ENCODE results near the gene TRIM2.

The TRIM2 gene

GRCh38 chr4:153291562-153291961 is 87.3 kb downstream of the TRIM2 start:
- 89 to 100% methylated on average over 2 of the region's 2 CpGs for WGBS, 2 experiments
- Histone ChIP-seq H3K27ac (ENCODE audit: insufficient read depth, low read depth, low read length, poor library complexity, severe bottlenecking) (no peak overlapping the region), H3K9me3 (ENCODE audit: control insufficient read depth, low read length) (no peaks in the 10 kb centered on the region), H3K36me3 (ENCODE audit: control insufficient read depth, insufficient read depth, low read length) (peaks cover 38% of the 10 kb centered on the region), H3K4me3 (ENCODE audit: insufficient read depth, low read depth, low read length) (no peak overlapping the region), H3K4me1 (ENCODE audit: control insufficient read depth, insufficient read depth, low read length) (peaks cover 6% of the 10 kb centered on the region), H3K27me3 (ENCODE audit: control insufficient read depth, insufficient read depth, low read length, poor library complexity, severe bottlenecking) (no peaks in the 10 kb centered on the region)

DNA sequence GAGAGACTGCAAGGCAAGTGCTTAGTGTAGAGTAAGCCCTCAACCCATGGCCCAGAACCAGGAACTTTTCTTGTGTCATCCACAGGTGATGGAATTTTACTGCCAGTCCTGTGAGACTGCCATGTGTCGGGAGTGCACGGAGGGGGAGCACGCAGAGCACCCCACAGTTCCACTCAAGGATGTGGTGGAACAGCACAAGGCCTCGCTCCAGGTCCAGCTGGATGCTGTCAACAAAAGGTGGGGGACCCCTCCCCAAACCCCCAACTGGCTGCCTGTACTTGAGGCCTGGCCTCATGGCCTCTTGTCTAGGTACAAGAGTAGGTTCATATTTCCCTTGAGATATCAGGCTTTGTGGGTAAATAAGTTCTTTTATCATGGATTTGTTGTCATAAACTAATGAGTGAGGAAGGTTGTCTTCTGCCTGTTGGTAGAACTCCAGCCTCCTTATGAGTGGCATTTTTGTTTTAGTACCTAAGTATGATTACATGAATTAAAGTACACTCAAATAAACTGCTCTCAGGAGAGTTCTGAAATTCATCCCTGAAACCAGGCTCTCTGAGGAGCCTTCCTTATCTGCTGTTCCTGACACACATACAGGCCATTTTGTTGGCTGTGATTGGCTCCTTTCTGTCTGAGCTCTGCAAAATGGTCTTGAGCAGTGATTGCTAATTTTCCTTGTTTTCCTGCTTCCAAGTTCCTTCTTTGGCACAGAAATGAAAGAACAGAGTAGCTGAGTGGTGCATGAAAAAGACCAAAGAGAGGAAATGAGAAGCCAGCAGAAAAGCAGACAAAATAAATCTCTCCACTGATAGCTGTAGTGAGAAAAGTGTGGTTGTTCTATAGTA is 88.9 kb downstream of the TRIM2 start:
- WGBS, 2 experiments = 96 to 97% methylated on average over 4 of the region's 4 CpGs
- no peak overlapping the region for H3K27ac ChIP-seq (ENCODE audit: insufficient read depth, low read depth, low read length, poor library complexity, severe bottlenecking)
- no peak overlapping the region for H3K4me3 ChIP-seq (ENCODE audit: insufficient read depth, low read depth, low read length)
- peaks cover 7% of the 10 kb centered on the region for H3K4me1 ChIP-seq (ENCODE audit: control insufficient read depth, insufficient read depth, low read length)
- no peaks in the 10 kb centered on the region for H3K27me3 ChIP-seq (ENCODE audit: control insufficient read depth, insufficient read depth, low read length, poor library complexity, severe bottlenecking)
- H3K36me3 ChIP-seq (ENCODE audit: control insufficient read depth, insufficient read depth, low read length) = peaks cover 41% of the 10 kb centered on the region
- H3K9me3 ChIP-seq (ENCODE audit: control insufficient read depth, low read length) = no peaks in the 10 kb centered on the region

- H3K9me3 ChIP-seq (ENCODE audit: control insufficient read depth, low read length) = no peaks in the 10 kb centered on the region
- peaks cover 47% of the 10 kb centered on the region for H3K36me3 ChIP-seq (ENCODE audit: control insufficient read depth, insufficient read depth, low read length)
- peaks cover 7% of the 10 kb centered on the region for H3K4me1 ChIP-seq (ENCODE audit: control insufficient read depth, insufficient read depth, low read length)
- WGBS, 2 experiments = 93 to 96% methylated on average over 5 of the region's 5 CpGs
- no peak overlapping the region for H3K27ac ChIP-seq (ENCODE audit: insufficient read depth, low read depth, low read length, poor library complexity, severe bottlenecking)
- H3K27me3 ChIP-seq (ENCODE audit: control insufficient read depth, insufficient read depth, low read length, poor library complexity, severe bottlenecking) = no peaks in the 10 kb centered on the region
- H3K4me3 ChIP-seq (ENCODE audit: insufficient read depth, low read depth, low read length) = no peak overlapping the region
Measured at GRCh38 chr4:153293742-153294057, 89.5 kb downstream of the TRIM2 start.

GRCh38 chr4:153294631-153295030 is 90.4 kb downstream of the TRIM2 start:
- no peak overlapping the region for H3K27ac ChIP-seq (ENCODE audit: insufficient read depth, low read depth, low read length, poor library complexity, severe bottlenecking)
- peaks cover 56% of the 10 kb centered on the region for H3K36me3 ChIP-seq (ENCODE audit: control insufficient read depth, insufficient read depth, low read length)

DNA sequence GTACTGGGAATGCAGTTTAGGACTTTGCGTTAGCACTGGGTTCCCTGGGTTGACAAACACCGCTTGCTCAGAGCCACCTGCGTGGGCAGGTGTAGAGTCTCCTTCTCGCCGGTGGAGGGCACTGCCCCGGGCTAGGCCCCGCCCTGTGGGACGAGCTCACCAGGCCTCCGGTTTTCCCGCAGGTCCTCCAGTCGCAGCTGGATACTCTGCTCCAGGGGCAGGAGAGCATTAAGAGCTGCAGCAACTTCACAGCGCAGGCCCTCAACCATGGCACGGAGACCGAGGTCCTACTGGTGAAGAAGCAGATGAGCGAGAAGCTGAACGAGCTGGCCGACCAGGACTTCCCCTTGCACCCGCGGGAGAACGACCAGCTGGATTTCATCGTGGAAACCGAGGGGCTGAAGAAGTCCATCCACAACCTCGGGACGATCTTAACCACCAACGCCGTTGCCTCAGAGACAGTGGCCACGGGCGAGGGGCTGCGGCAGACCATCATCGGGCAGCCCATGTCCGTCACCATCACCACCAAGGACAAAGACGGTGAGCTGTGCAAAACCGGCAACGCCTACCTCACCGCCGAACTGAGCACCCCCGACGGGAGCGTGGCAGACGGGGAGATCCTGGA is 91.0 kb downstream of the TRIM2 start:
- no peak overlapping the region for H3K4me3 ChIP-seq (ENCODE audit: insufficient read depth, low read depth, low read length)
- WGBS, 2 experiments = 94% methylated on average over 40 of the region's 40 CpGs
- no peaks in the 10 kb centered on the region for H3K27me3 ChIP-seq (ENCODE audit: control insufficient read depth, insufficient read depth, low read length, poor library complexity, severe bottlenecking)
- no peak overlapping the region for H3K27ac ChIP-seq (ENCODE audit: insufficient read depth, low read depth, low read length, poor library complexity, severe bottlenecking)
- peaks cover 62% of the 10 kb centered on the region for H3K36me3 ChIP-seq (ENCODE audit: control insufficient read depth, insufficient read depth, low read length)
- peaks cover 7% of the 10 kb centered on the region for H3K4me1 ChIP-seq (ENCODE audit: control insufficient read depth, insufficient read depth, low read length)
- H3K9me3 ChIP-seq (ENCODE audit: control insufficient read depth, low read length) = peaks cover 5% of the 10 kb centered on the region

More at GRCh38 chr4:153294631-153295030, 90.4 kb downstream of the TRIM2 start:
- no peaks in the 10 kb centered on the region for H3K27me3 ChIP-seq (ENCODE audit: control insufficient read depth, insufficient read depth, low read length, poor library complexity, severe bottlenecking)
- 100% methylated on average over 1 of the region's 1 CpG; no CpG with 5 or more reads in 1 of the 2 experiments for WGBS, 2 experiments
- peaks cover 7% of the 10 kb centered on the region for H3K4me1 ChIP-seq (ENCODE audit: control insufficient read depth, insufficient read depth, low read length)
- H3K4me3 ChIP-seq (ENCODE audit: insufficient read depth, low read depth, low read length) = no peak overlapping the region
- peaks cover 2% of the 10 kb centered on the region for H3K9me3 ChIP-seq (ENCODE audit: control insufficient read depth, low read length)

DNA sequence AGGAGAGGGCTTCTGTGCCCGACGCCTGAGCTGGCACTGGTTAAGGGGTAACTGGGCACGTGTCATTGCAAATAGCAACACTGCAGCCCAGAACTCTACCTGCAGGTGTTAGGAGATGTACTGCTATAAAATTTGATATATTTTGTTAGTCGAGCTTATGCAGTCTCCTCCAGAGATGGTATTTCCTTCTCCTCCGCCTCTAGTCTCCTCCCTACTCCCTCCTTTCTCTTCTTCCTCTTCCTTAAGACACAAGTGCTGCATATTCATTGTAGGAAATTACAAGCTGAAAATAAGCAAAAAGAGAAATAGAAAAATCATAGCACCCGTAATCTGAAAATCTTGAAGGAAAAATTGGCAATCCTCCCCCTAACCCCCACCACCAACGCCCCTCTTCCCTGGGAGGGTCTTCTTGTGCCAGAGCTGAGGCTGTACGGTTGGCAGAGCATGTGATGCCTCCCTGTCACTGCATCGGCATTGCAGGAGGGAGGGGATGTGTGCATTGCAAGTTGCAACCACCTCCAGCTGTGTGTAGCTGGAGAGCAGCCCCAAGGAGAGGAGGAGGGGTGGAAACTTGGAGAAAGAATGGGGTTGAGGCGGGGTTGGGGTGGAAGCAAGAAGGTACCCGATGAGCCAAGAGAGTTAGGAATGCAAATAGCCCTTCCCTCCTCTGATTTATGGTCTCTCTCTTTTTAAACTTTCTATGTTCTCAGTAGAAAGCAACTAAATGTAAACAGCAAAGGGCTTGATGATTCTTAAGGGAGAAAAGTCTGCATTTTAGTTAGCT is 92.0 kb downstream of the TRIM2 start:
- peaks cover 7% of the 10 kb centered on the region for H3K4me1 ChIP-seq (ENCODE audit: control insufficient read depth, insufficient read depth, low read length)
- 77 to 82% methylated on average over 9 to 11 of the region's 11 CpGs for WGBS, 2 experiments
- H3K4me3 ChIP-seq (ENCODE audit: insufficient read depth, low read depth, low read length) = no peak overlapping the region
- H3K9me3 ChIP-seq (ENCODE audit: control insufficient read depth, low read length) = peaks cover 5% of the 10 kb centered on the region
- peaks cover 64% of the 10 kb centered on the region for H3K36me3 ChIP-seq (ENCODE audit: control insufficient read depth, insufficient read depth, low read length)
- no peaks in the 10 kb centered on the region for H3K27me3 ChIP-seq (ENCODE audit: control insufficient read depth, insufficient read depth, low read length, poor library complexity, severe bottlenecking)
- no peak overlapping the region for H3K27ac ChIP-seq (ENCODE audit: insufficient read depth, low read depth, low read length, poor library complexity, severe bottlenecking)

- Histone ChIP-seq H3K9me3 (ENCODE audit: control insufficient read depth, low read length) (peaks cover 5% of the 10 kb centered on the region), H3K27me3 (ENCODE audit: control insufficient read depth, insufficient read depth, low read length, poor library complexity, severe bottlenecking) (no peaks in the 10 kb centered on the region), H3K36me3 (ENCODE audit: control insufficient read depth, insufficient read depth, low read length) (peaks cover 66% of the 10 kb centered on the region), H3K4me3 (ENCODE audit: insufficient read depth, low read depth, low read length) (no peak overlapping the region), H3K4me1 (ENCODE audit: control insufficient read depth, insufficient read depth, low read length) (peaks cover 7% of the 10 kb centered on the region), H3K27ac (ENCODE audit: insufficient read depth, low read depth, low read length, poor library complexity, severe bottlenecking) (no peak overlapping the region)
- 95 to 98% methylated on average over 8 of the region's 8 CpGs for WGBS, 2 experiments
Measured at GRCh38 chr4:153297116-153297515, 92.9 kb downstream of the TRIM2 start.

DNA sequence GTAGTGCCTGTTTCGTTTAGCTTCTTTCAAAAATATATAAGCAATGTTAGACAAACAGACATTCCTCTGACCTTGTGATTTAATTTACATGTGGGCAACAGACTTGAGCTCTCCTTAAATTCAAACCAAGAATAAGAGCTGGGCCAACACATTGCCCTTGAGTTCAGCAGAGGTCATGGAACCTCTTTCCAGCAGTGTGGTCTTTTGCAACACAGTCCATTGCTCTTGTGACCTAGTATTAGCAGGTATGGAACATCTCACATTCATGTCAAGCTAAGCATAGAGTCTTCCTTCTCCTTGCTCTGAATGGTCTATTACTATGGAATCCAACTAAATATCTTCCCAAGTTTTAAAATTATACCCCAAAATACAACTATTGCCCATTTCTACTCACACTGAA is 106.5 kb downstream of the TRIM2 start:
- Histone ChIP-seq H3K4me3 (ENCODE audit: insufficient read depth, low read depth, low read length) (no peak overlapping the region), H3K27ac (ENCODE audit: insufficient read depth, low read depth, low read length, poor library complexity, severe bottlenecking) (no peak overlapping the region), H3K36me3 (ENCODE audit: control insufficient read depth, insufficient read depth, low read length) (peaks cover 8% of the 10 kb centered on the region), H3K9me3 (ENCODE audit: control insufficient read depth, low read length) (no peaks in the 10 kb centered on the region), H3K27me3 (ENCODE audit: control insufficient read depth, insufficient read depth, low read length, poor library complexity, severe bottlenecking) (no peaks in the 10 kb centered on the region), H3K4me1 (ENCODE audit: control insufficient read depth, insufficient read depth, low read length) (no peaks in the 10 kb centered on the region)
- 94 to 100% methylated on average over 1 of the region's 1 CpG for WGBS, 2 experiments

DNA sequence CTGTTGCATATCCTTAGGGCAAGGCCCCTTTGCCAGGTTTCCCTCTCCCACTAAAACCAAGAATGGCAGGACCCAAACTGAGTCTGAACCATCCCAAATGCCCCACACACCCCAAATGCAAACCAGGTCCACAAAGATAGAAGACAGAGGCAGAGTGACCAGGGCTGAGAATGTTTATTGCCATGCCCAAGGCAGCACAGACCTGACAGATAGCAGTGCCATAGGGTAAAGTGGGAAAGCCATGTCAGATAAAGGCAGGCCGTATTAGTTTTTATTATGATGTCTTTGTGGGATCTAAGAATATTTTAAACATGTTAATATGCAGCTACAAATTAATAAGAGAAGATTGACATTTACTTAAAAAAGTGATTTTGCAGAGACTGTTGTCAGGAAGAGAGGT is 110.7 kb downstream of the TRIM2 start:
- Histone ChIP-seq H3K4me3 (ENCODE audit: insufficient read depth, low read depth, low read length) (no peak overlapping the region), H3K9me3 (ENCODE audit: control insufficient read depth, low read length) (no peaks in the 10 kb centered on the region), H3K4me1 (ENCODE audit: control insufficient read depth, insufficient read depth, low read length) (no peaks in the 10 kb centered on the region), H3K36me3 (ENCODE audit: control insufficient read depth, insufficient read depth, low read length) (peaks cover 14% of the 10 kb centered on the region), H3K27me3 (ENCODE audit: control insufficient read depth, insufficient read depth, low read length, poor library complexity, severe bottlenecking) (no peaks in the 10 kb centered on the region), H3K27ac (ENCODE audit: insufficient read depth, low read depth, low read length, poor library complexity, severe bottlenecking) (no peak overlapping the region)
- whole genome bisulfite sequencing, 2 experiments = 83% methylated on average over 1 of the region's 1 CpG; no CpG with 5 or more reads in 1 of the 2 experiments
